Measurements from ENCODE around the gene EPN3.

Gene EPN3

GRCh38 chr17:50551433-50551815 is 18.9 kb downstream of the EPN3 start:
- DNase-seq, result no peak

- DNase-seq, result no peak
These were observed 19.3 kb downstream of the EPN3 start for GRCh38 chr17:50551884-50552283.

GRCh38 chr17:50554201-50554600 is 21.7 kb downstream of the EPN3 start:
- DNase-seq, result no peak

GRCh38 chr17:50556803-50557202 is 24.3 kb downstream of the EPN3 start:
- DNase-seq, result no peak

GRCh38 chr17:50557630-50558029 is 25.1 kb downstream of the EPN3 start:
- no peak for DNase-seq

- no peak for DNase-seq
These were observed 25.6 kb downstream of the EPN3 start for GRCh38 chr17:50558091-50558490.

GRCh38 chr17:50558581-50558940 is 26.0 kb downstream of the EPN3 start:
- no peak for DNase-seq

- DNase-seq, result peak; percentile 68
These were observed 26.5 kb downstream of the EPN3 start for GRCh38 chr17:50558941-50559614.

- DNase-seq, result peak; percentile 72
These were observed 27.2 kb downstream of the EPN3 start for GRCh38 chr17:50559674-50560184.

- DNase-seq, result peak; percentile 95
These were observed 27.8 kb downstream of the EPN3 start, which contains the start of gene CACNA1G for GRCh38 chr17:50560185-50560824. CACNA1G (plus strand) TSS chr17:50560715; CDS start chr17:50561460, 745 bp downstream.

GRCh38 chr17:50560931-50561745 is 28.6 kb downstream of the EPN3 start:
- DNase-seq, result peak; percentile 70

- DNase-seq, result no peak
These were observed 29.2 kb downstream of the EPN3 start for GRCh38 chr17:50561746-50562141.

GRCh38 chr17:50562242-50563091 is 29.9 kb downstream of the EPN3 start:
- peak; percentile 64 for DNase-seq

GRCh38 chr17:50563092-50563511 is 30.6 kb downstream of the EPN3 start:
- DNase-seq, result no peak

- DNase-seq, result no peak
These were observed 32.4 kb downstream of the EPN3 start for GRCh38 chr17:50564916-50565315.

GRCh38 chr17:50565402-50566350 is 33.1 kb downstream of the EPN3 start:
- no peak for DNase-seq

GRCh38 chr17:50566886-50567285 is 34.4 kb downstream of the EPN3 start:
- DNase-seq, result no peak

GRCh38 chr17:50568659-50569058 is 36.1 kb downstream of the EPN3 start:
- no peak for DNase-seq

- no peak for DNase-seq
These were observed 37.1 kb downstream of the EPN3 start for GRCh38 chr17:50569592-50569991.

GRCh38 chr17:50570032-50570431 is 37.5 kb downstream of the EPN3 start:
- no peak for DNase-seq

- no peak for DNase-seq
These were observed 38.0 kb downstream of the EPN3 start for GRCh38 chr17:50570528-50570927.

Measured in activated effector memory CD4-positive, alpha-beta T cell treated with anti-CD3 and anti-CD28 coated beads, Interleukin-2, amount 50 U/mL, for 16 hours (primary cell).